ENCODE results near the gene NODAL. TPM values are rescaled to one million over a fixed set of nuclear protein-coding genes. Genes with fewer than 3 reads are reported as not detected.

NODAL gene
- not detected in 5 replicates for total RNA-seq (2022; extraction: Qiagen RNA extraction)

GRCh38 chr10:70441161-70441894, at the start of gene NODAL:
NODAL (minus strand) TSS chr10:70441681; CDS start chr10:70441667, 14 bp downstream.

GRCh38 chr10:70478191-70479164, 37.0 kb upstream of the NODAL start, which contains the start of gene PALD1:
PALD1 (plus strand) TSS chr10:70478767; CDS start chr10:70525952, 47,185 bp downstream.

GRCh38 chr10:70404036-70404786, 37.3 kb downstream of the NODAL start, which contains the start of gene EIF4EBP2:
EIF4EBP2 (plus strand) TSS chr10:70404145; CDS start chr10:70404402, 257 bp downstream.

Other genes with a start within 250 kb of the NODAL start
- gene PPA1, start 208.3 kb downstream of the NODAL start, total RNA-seq (2022; extraction: Qiagen RNA extraction) = 187 to 238 TPM (median 197 TPM) in 5 replicates
- gene NPFFR1, start 157.7 kb downstream of the NODAL start, total RNA-seq (2022; extraction: Qiagen RNA extraction) = not detected in 5 replicates
- 17.7 to 21.7 TPM (median 19.9 TPM) in 5 replicates for gene LRRC20, start 59.1 kb downstream of the NODAL start, total RNA-seq (2022; extraction: Qiagen RNA extraction)
- 12.5 to 14.9 TPM (median 13.9 TPM) in 5 replicates for gene EIF4EBP2, start 37.5 kb downstream of the NODAL start, total RNA-seq (2022; extraction: Qiagen RNA extraction)
- gene PALD1, start 37.1 kb upstream of the NODAL start, total RNA-seq (2022; extraction: Qiagen RNA extraction) = 5.8 to 8.4 TPM (median 8.0 TPM) in 5 replicates
- not detected in 5 replicates for gene PRF1, start 161.1 kb upstream of the NODAL start, total RNA-seq (2022; extraction: Qiagen RNA extraction)
- gene ADAMTS14, start 230.8 kb upstream of the NODAL start, total RNA-seq (2022; extraction: Qiagen RNA extraction) = 0.05 to 0.10 TPM (median 0.09 TPM) in 5 replicates

Measured in A549 treated with CORT108297 at 1 μM for 4 hours (cell line).